HepG2 (cell line): Measurements from ENCODE around the gene RHEBL1. TPM values are rescaled to one million over a fixed set of nuclear protein-coding genes. Genes with fewer than 3 reads are reported as not detected.

Experiments used
- ATAC-seq: fragments of 200-7000 bp; cut with Tn5 transposase; 3 replicates; pipeline ENCODE4 v1.9.1; 2020; ENCODE audit warnings: mild to moderate bottlenecking, moderate library complexity
- BruUV-seq: library from RNA; stranded (reverse); fragments of 400-500 nt; replicated peaks from 2 replicates; lab custom pipeline; 2021; lab: Mats Ljungman, UMichigan
- CTCF ChIA-PET: fragments of 300-600 bp; formaldehyde crosslinking; extraction: SDS; loops from one replicate; lab custom pipeline; 2021; ENCODE audit warnings: low total read pairs, inconsistent platforms, low intra/inter-chr PET ratio; lab: Yijun Ruan, JAX
- POLR2A ChIA-PET: fragments of 350-600 bp; sonication (Branson Sonifier 250); formaldehyde crosslinking; loops from one replicate; lab custom pipeline; 2020; ENCODE audit warnings: antibody characterized with exemption, inconsistent platforms; lab: Yijun Ruan, JAX
- DNase-seq: peaks from one replicate; pipeline ENCODE4 v3.0.0-alpha.2; 2015; ENCODE audit warnings: low spot score
- FAIRE-seq: peaks from 3 replicates; lab custom pipeline; 2011; peaks lifted over from hg19 to GRCh38; lab: Jason Lieb, UNC
- H2AFZ ChIP-seq: one replicate; pipeline ENCODE4 v1.6.1; 2011; ENCODE audit warnings: low read length, inconsistent platforms
- H3K27ac ChIP-seq: fragments of 300-600 bp; 3 replicates; pipeline ENCODE4 v1.8.0; 2011; ENCODE audit warnings: mixed run types, mild to moderate bottlenecking, mixed read lengths, low read length, inconsistent platforms; ENCODE audit not compliant: insufficient read depth; ENCODE audit errors: extremely low read length
- H3K27me3 ChIP-seq, 2 experiments: fragments of 200-600 bp in 1 of 2; 2 replicates in 1 of 2; 3 replicates in 1 of 2; pipeline versions ENCODE4 v1.6.0 to v1.8.0; 2011; ENCODE audit warnings: low read length in 2 of 2, mild to moderate bottlenecking in 2 of 2, moderate library complexity in 2 of 2, inconsistent platforms in 1 of 2; ENCODE audit not compliant: insufficient read depth in 2 of 2, control insufficient read depth in 1 of 2
- H3K36me3 ChIP-seq, 2 experiments: fragments of 200-600 bp in 1 of 2; replicated peaks in 1 of 2; 2 replicates in 1 of 2; 3 replicates in 1 of 2; pipeline versions ENCODE4 v1.5.1 to v1.8.0; 2011; ENCODE audit warnings: low read length in 2 of 2, inconsistent platforms in 1 of 2; ENCODE audit not compliant: insufficient read depth in 2 of 2, control insufficient read depth in 1 of 2
- H3K4me1 ChIP-seq: 2 replicates; pipeline ENCODE4 v1.5.1; 2012; ENCODE audit warnings: low read length, inconsistent platforms; ENCODE audit not compliant: insufficient read depth
- H3K4me2 ChIP-seq: 2 replicates; pipeline ENCODE4 v1.6.0; 2011; ENCODE audit warnings: low read depth, low read length, inconsistent platforms
- H3K4me3 ChIP-seq, 3 experiments: fragments of 200-600 bp in 1 of 3; sonication (generic), shearing (Covaris generic) in 1 of 3; replicated peaks in 1 of 3; 2 replicates each; pipeline ENCODE4 v1.5.1; 2011 to 2016; ENCODE audit warnings: low read length in 3 of 3, inconsistent platforms in 2 of 3, low read depth in 2 of 3, mild to moderate bottlenecking in 2 of 3, control low read depth in 1 of 3, mixed read lengths in 1 of 3; ENCODE audit not compliant: insufficient read depth in 1 of 3
- H3K79me2 ChIP-seq: one replicate; pipeline ENCODE4 v1.6.1; 2011; ENCODE audit warnings: low read length, inconsistent platforms; ENCODE audit not compliant: insufficient read depth
- H3K9ac ChIP-seq: 2 replicates; pipeline ENCODE4 v1.6.0; 2011; ENCODE audit warnings: mild to moderate bottlenecking, low read depth, low read length, inconsistent platforms; ENCODE audit not compliant: insufficient read depth
- H3K9me3 ChIP-seq: 2 replicates; pipeline ENCODE4 v1.5.1; 2012; ENCODE audit warnings: mild to moderate bottlenecking, low read length
- H4K20me1 ChIP-seq: 2 replicates; pipeline ENCODE4 v1.6.0; 2011; ENCODE audit warnings: inconsistent platforms, mild to moderate bottlenecking, low read length, moderate library complexity; ENCODE audit not compliant: insufficient read depth
- AGO2 ChIP-seq: fragments of 200-400 bp; formaldehyde crosslinking; optimal IDR thresholded peaks from 2 replicates; pipeline ENCODE3; 2017; ENCODE audit warnings: mild to moderate bottlenecking, low read depth, low read length, moderate library complexity
- GABPA ChIP-seq, 2 experiments: IDR thresholded peaks; 2 replicates each; pipeline ENCODE4 v1.6.1; 2011 to 2016; ENCODE audit warnings: low read depth in 2 of 2, low read length in 1 of 2, missing biosample characterization in 1 of 2, missing genetic modification characterization in 1 of 2
- NR2F1 ChIP-seq, 2 experiments: fragments of 450-650 bp in 1 of 2; formaldehyde crosslinking in 1 of 2; IDR thresholded peaks; 2 replicates each; pipeline versions ENCODE4 v1.5.0 to v1.6.1; 2016 to 2020; ENCODE audit warnings: mild to moderate bottlenecking in 1 of 2, missing compliant biosample characterization in 1 of 2, missing genetic modification reagents in 1 of 2, moderate library complexity in 1 of 2
- SETDB1 ChIP-seq: sonication (generic); formaldehyde crosslinking; IDR thresholded peaks from 2 replicates; pipeline ENCODE4 v1.5.1; 2020; ENCODE audit warnings: missing genetic modification reagents, mild to moderate bottlenecking, borderline replicate concordance
- ZNF34 ChIP-seq: sonication (generic); formaldehyde crosslinking; IDR thresholded peaks from 2 replicates; pipeline ENCODE4 v1.4.0; 2020; ENCODE audit warnings: mild to moderate bottlenecking, missing genetic modification reagents, borderline replicate concordance
- ZNF569 ChIP-seq: sonication (generic); formaldehyde crosslinking; IDR thresholded peaks from 2 replicates; pipeline ENCODE4 v1.5.0; 2020; ENCODE audit warnings: mild to moderate bottlenecking, missing genetic modification reagents, moderate library complexity, borderline replicate concordance
- ZNF607 ChIP-seq: sonication (generic); formaldehyde crosslinking; IDR thresholded peaks from 2 replicates; pipeline ENCODE4 v1.5.1; 2020; ENCODE audit warnings: missing genetic modification reagents, mild to moderate bottlenecking, borderline replicate concordance
- ZNF703 ChIP-seq: sonication (generic); formaldehyde crosslinking; IDR thresholded peaks from 2 replicates; pipeline ENCODE4 v1.5.1; 2020; ENCODE audit warnings: missing genetic modification reagents, mild to moderate bottlenecking, moderate library complexity, borderline replicate concordance
- WGBS: methylation state at CpG from one replicate; pipeline ENCODE4 v1.1.6; 2017; ENCODE audit warnings: low lambda C conversion rate; 5-methylcytosine and 5-hydroxymethylcytosine counted together
- in situ Hi-C: cut with HindIII; loops from 2 replicates; pipeline ENCODE4 v1.10.0; 2017; ENCODE audit warnings: low pct_unique_long_range_greater_than_20kb; ENCODE audit not compliant: extremely low pct_ligation_motif_present
- intact Hi-C: fragments of 100-400 bp; cut with micrococcal nuclease; formaldehyde crosslinking; loops from one replicate; pipeline ENCODE4 v1.10.0; 2022; ENCODE audit not compliant: unreplicated experiment
- polyA plus RNA-seq, 8 experiments: library from polyadenylated mRNA; depleted of rRNA in 3 of 8; stranded (reverse) in 7 of 8; unstranded in 1 of 8; fragments of >200 nt; fragmentation: Illumina TruSeq in 4 of 8; extraction: Trizol in 4 of 8; gene quantifications; 2 replicates each; pipeline versions ENCODE4 v1.2.1 to v1.2.3, GENCODE V29; 2011 to 2016; ENCODE audit warnings: low read depth in 4 of 8, missing spikeins in 1 of 8, mixed read lengths in 1 of 8; ENCODE audit not compliant: insufficient read depth in 1 of 8
- total RNA-seq, 5 experiments: library from RNA; depleted of rRNA; stranded (reverse); fragments of >200 nt; fragmentation: Illumina TruSeq; extraction: Trizol; gene quantifications; 2 replicates each; pipeline ENCODE4 v1.2.3, GENCODE V29; 2016; ENCODE audit warnings: low read depth in 1 of 5
- TF ChIP-seq, protein P1 (sequence below): sonication (generic); formaldehyde crosslinking; IDR thresholded peaks from 2 replicates; pipeline ENCODE4 v1.5.1; 2020; ENCODE audit warnings: missing genetic modification reagents, mild to moderate bottlenecking, borderline replicate concordance
- TF ChIP-seq, protein P2 (sequence below): sonication (generic); formaldehyde crosslinking; IDR thresholded peaks from 2 replicates; pipeline ENCODE4 v1.4.0; 2020; ENCODE audit warnings: missing genetic modification reagents

Gene RHEBL1
- total and polyA plus RNA-seq, 2 of the 13 experiments (the other 11 are each of a cell fraction or from before 2014, with no cell fraction given), result 1.4 to 2.5 TPM

DNA sequence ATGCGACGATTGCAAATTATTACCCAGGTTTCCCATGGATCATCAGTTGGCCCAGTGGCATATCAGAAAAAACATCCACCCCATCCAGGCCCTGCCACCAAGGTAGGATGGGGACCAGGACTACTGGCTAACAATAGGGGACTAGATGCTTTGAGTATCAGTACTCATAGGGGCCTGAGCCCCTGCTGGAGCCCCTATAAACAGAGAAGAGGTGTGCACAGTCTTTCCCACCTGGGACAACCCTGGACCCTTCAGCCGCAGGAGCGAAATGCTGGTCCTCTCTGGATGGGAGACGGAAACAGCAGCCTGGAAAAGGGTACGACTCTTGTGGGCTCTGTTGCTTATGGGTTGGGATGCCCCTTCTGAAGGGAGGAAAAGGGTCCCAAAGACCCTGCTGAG, 19.2 kb upstream of the RHEBL1 start:
- no peak for ATAC-seq
- Histone ChIP-seq H3K4me1 (peaks cover 49% of the 10 kb centered on the region), H3K27ac (no peak overlapping the region), H3K36me3 (no peaks in the 10 kb centered on the region), H4K20me1 (no peaks in the 10 kb centered on the region), H3K9me3 (no peaks in the 10 kb centered on the region), H3K79me2 (no peaks in the 10 kb centered on the region), H3K4me2 (no peak overlapping the region), H2AFZ (no peak overlapping the region), H3K4me3 (no peak overlapping the region), H3K9ac (no peak overlapping the region), H3K27me3 (peaks cover 9 to 59% of the 10 kb centered on the region in 2 experiments; a peak in 4 of 5 replicates)
- in situ Hi-C loops (no loop called here), intact Hi-C loops (loop anchor here (1.0 kb wide), 1 partner anchor 32 kb away; no protein-coding TSS in a partner anchor)
- FAIRE-seq, result no peak
- WGBS, result 65% methylated on average over 6 of the region's 6 CpGs
- no TSS peak for BruUV-seq
- DNase-seq, result no peak
- POLR2A ChIA-PET, result interaction anchor here (1.5 to 2.7 kb wide), 3 partner anchors 19 to 42 kb away, joined by 7 to 16 read pairs (median 10); partner anchors contain the start of genes RHEBL1 and TUBA1B
- TF ChIP-seq GABPA (IDR thresholded peaks at IDR 0.05; ENCODE audit: low read depth, low read length), result no peak
- TF ChIP-seq GABPA (CRISPR knock-in tag; IDR thresholded peaks at IDR 0.05; ENCODE audit: low read depth), result no peak
- no peak for TF ChIP-seq ZNF34 (CRISPR knock-in tag)
- no peak for TF ChIP-seq SETDB1 (CRISPR knock-in tag)
- TF ChIP-seq ZNF607 (CRISPR knock-in tag), result no peak
- TF ChIP-seq, protein P1, sequence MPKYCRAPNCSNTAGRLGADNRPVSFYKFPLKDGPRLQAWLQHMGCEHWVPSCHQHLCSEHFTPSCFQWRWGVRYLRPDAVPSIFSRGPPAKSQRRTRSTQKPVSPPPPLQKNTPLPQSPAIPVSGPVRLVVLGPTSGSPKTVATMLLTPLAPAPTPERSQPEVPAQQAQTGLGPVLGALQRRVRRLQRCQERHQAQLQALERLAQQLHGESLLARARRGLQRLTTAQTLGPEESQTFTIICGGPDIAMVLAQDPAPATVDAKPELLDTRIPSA, result no peak
- TF ChIP-seq ZNF569 (CRISPR knock-in tag), result no peak
- TF ChIP-seq AGO2, result no peak
- no peak for TF ChIP-seq ZNF703 (CRISPR knock-in tag)
- TF ChIP-seq, protein P2, sequence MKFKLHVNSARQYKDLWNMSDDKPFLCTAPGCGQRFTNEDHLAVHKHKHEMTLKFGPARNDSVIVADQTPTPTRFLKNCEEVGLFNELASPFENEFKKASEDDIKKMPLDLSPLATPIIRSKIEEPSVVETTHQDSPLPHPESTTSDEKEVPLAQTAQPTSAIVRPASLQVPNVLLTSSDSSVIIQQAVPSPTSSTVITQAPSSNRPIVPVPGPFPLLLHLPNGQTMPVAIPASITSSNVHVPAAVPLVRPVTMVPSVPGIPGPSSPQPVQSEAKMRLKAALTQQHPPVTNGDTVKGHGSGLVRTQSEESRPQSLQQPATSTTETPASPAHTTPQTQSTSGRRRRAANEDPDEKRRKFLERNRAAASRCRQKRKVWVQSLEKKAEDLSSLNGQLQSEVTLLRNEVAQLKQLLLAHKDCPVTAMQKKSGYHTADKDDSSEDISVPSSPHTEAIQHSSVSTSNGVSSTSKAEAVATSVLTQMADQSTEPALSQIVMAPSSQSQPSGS (CRISPR knock-in tag), result no peak
- no peak for TF ChIP-seq NR2F1 (CRISPR knock-in tag; IDR thresholded peaks at IDR 0.05)
- CTCF ChIA-PET, result interaction anchor here (1.4 to 3.0 kb wide), 4 partner anchors 10 to 41 kb away, joined by 3 to 30 read pairs (median 7); partner anchors contain the start of gene LMBR1L
